Cerebellar nuclear complex (tissue), 1 donor: Measurements from ENCODE around the gene NAALADL2.
"Not testable (repeated sequence)": the region's sequence is repeated elsewhere in the genome, so short reads cannot be mapped to it uniquely, and the experiment has no call there.

Source experiments
- DNase-seq, 2 experiments: peaks; one replicate each; lab custom pipeline; 2025; lab: John Stamatoyannopoulos, UW

NAALADL2 gene

GRCh38 chr3:175266478-175266877 is 407.3 kb downstream of the NAALADL2 start:
- no peak for DNase-seq

- no peak for DNase-seq
Observed at GRCh38 chr3:175267121-175267531, 408.0 kb downstream of the NAALADL2 start.

GRCh38 chr3:175267561-175267960 is 408.4 kb downstream of the NAALADL2 start:
- DNase-seq = no peak

GRCh38 chr3:175269394-175269793 is 410.3 kb downstream of the NAALADL2 start:
- no peak for DNase-seq

- no peak for DNase-seq
Observed at GRCh38 chr3:175270198-175270837, 411.2 kb downstream of the NAALADL2 start.

GRCh38 chr3:175270866-175271265 is 411.7 kb downstream of the NAALADL2 start:
- DNase-seq = no peak

GRCh38 chr3:175271465-175271864 is 412.3 kb downstream of the NAALADL2 start:
- not testable (repeated sequence) for DNase-seq

- DNase-seq = no peak
Observed at GRCh38 chr3:175272392-175272791, 413.3 kb downstream of the NAALADL2 start.

GRCh38 chr3:175273573-175273972 is 414.4 kb downstream of the NAALADL2 start:
- DNase-seq = no peak

GRCh38 chr3:175274056-175274455 is 414.9 kb downstream of the NAALADL2 start:
- DNase-seq = no peak

GRCh38 chr3:175274474-175275218 is 415.5 kb downstream of the NAALADL2 start:
- DNase-seq = no peak

- no peak for DNase-seq
Observed at GRCh38 chr3:175278680-175279079, 419.5 kb downstream of the NAALADL2 start.

GRCh38 chr3:175279457-175279856 is 420.3 kb downstream of the NAALADL2 start:
- DNase-seq = no peak

- DNase-seq = no peak
Observed at GRCh38 chr3:175279911-175280310, 420.8 kb downstream of the NAALADL2 start.

- no peak for DNase-seq
Observed at GRCh38 chr3:175287361-175287963, 428.3 kb downstream of the NAALADL2 start.

- no peak for DNase-seq
Observed at GRCh38 chr3:175288621-175289020, 429.5 kb downstream of the NAALADL2 start.

GRCh38 chr3:175294793-175295192 is 435.7 kb downstream of the NAALADL2 start:
- no peak for DNase-seq

- DNase-seq = no peak
Observed at GRCh38 chr3:175295248-175296130, 436.4 kb downstream of the NAALADL2 start.

GRCh38 chr3:175297216-175297615 is 438.1 kb downstream of the NAALADL2 start:
- DNase-seq = no peak

- DNase-seq = no peak
Observed at GRCh38 chr3:175301741-175302140, 442.6 kb downstream of the NAALADL2 start.

- no peak for DNase-seq
Observed at GRCh38 chr3:175304404-175304803, 445.3 kb downstream of the NAALADL2 start.

GRCh38 chr3:175307642-175308041 is 448.5 kb downstream of the NAALADL2 start:
- no peak for DNase-seq
